IMR-90 (cell line): ENCODE results near the gene SOCS3. TPM values are rescaled to one million over a fixed set of nuclear protein-coding genes. Genes with fewer than 3 reads are reported as not detected.

Source experiments
- ATAC-seq: fragments of 200-7000 bp; cut with Tn5 transposase; 2 replicates; pipeline ENCODE4 v1.9.1; 2020; ENCODE audit warnings: low read depth, mild to moderate bottlenecking, moderate library complexity
- BruUV-seq: library from RNA; stranded (reverse); fragments of 400-500 nt; replicated peaks from 2 replicates; lab custom pipeline; 2021; lab: Mats Ljungman, UMichigan
- CTCF ChIA-PET: fragments of 300-600 bp; formaldehyde crosslinking; extraction: SDS; loops from one replicate; lab custom pipeline; 2021; ENCODE audit warnings: antibody characterized with exemption; lab: Yijun Ruan, JAX
- POLR2A ChIA-PET: fragments of 300-600 bp; sonication (Branson Sonifier 250); formaldehyde crosslinking; loops from one replicate; lab custom pipeline; 2022; ENCODE audit warnings: antibody characterized with exemption; ENCODE audit not compliant: unreplicated experiment; lab: Charles Lee
- DNase-seq: peaks from one replicate; pipeline ENCODE4 v3.0.0; 2013
- H2AFZ ChIP-seq: replicated peaks from 2 replicates; pipeline ENCODE3; 2013; ENCODE audit warnings: low read length, mild to moderate bottlenecking; ENCODE audit not compliant: poor library complexity
- H2AK5ac ChIP-seq: 2 replicates; pipeline ENCODE4 v1.6.1; 2013; ENCODE audit warnings: low read depth, low read length, inconsistent platforms
- H2AK9ac ChIP-seq: replicated peaks from 2 replicates; pipeline ENCODE3; 2013; ENCODE audit warnings: mild to moderate bottlenecking, low read depth, low read length, moderate library complexity; ENCODE audit not compliant: poor library complexity
- H2BK120ac ChIP-seq: 2 replicates; pipeline ENCODE4 v1.6.1; 2013; ENCODE audit warnings: low read depth, low read length, inconsistent platforms
- H2BK15ac ChIP-seq: 3 replicates; pipeline ENCODE4 v1.6.1; 2013; ENCODE audit warnings: low read depth, low read length, inconsistent platforms
- H2BK20ac ChIP-seq: 2 replicates; pipeline ENCODE4 v1.6.1; 2013; ENCODE audit warnings: low read depth, mild to moderate bottlenecking, inconsistent platforms, low read length, moderate library complexity
- H2BK5ac ChIP-seq: 2 replicates; pipeline ENCODE4 v1.6.1; 2013; ENCODE audit warnings: mild to moderate bottlenecking, low read depth, low read length, inconsistent platforms; ENCODE audit not compliant: poor library complexity, severe bottlenecking
- H3K14ac ChIP-seq: replicated peaks from 2 replicates; pipeline ENCODE4 v1.6.1; 2013; ENCODE audit warnings: low read depth, low read length, inconsistent platforms
- H3K18ac ChIP-seq: 2 replicates; pipeline ENCODE4 v1.6.1; 2013; ENCODE audit warnings: low read depth, low read length, control low read depth
- H3K23ac ChIP-seq: 2 replicates; pipeline ENCODE4 v1.6.1; 2013; ENCODE audit warnings: low read depth, low read length, inconsistent platforms
- H3K27ac ChIP-seq: 2 replicates; pipeline ENCODE4 v1.5.1; 2013; ENCODE audit warnings: mild to moderate bottlenecking, control low read depth, low read length; ENCODE audit not compliant: insufficient read depth
- H3K27me3 ChIP-seq: 2 replicates; pipeline ENCODE4 v1.6.1; 2013; ENCODE audit warnings: low read length; ENCODE audit not compliant: control insufficient read depth, insufficient read depth
- H3K36me3 ChIP-seq: 2 replicates; pipeline ENCODE4 v1.6.1; 2013; ENCODE audit warnings: low read length, mixed read lengths; ENCODE audit not compliant: control insufficient read depth, insufficient read depth
- H3K4ac ChIP-seq: 2 replicates; pipeline ENCODE4 v1.6.1; 2013; ENCODE audit warnings: low read depth, low read length, inconsistent platforms
- H3K4me1 ChIP-seq: 2 replicates; pipeline ENCODE4 v1.6.1; 2013; ENCODE audit warnings: low read length, mixed read lengths; ENCODE audit not compliant: control insufficient read depth, insufficient read depth
- H3K4me2 ChIP-seq: 2 replicates; pipeline ENCODE4 v1.6.1; 2013; ENCODE audit warnings: low read depth, mild to moderate bottlenecking, control low read depth, low read length, moderate library complexity
- H3K4me3 ChIP-seq: 2 replicates; pipeline ENCODE4 v1.5.1; 2013; ENCODE audit warnings: low read depth, mild to moderate bottlenecking, control low read depth, low read length, moderate library complexity; ENCODE audit not compliant: insufficient read depth
- H3K56ac ChIP-seq: 2 replicates; pipeline ENCODE4 v1.6.1; 2013; ENCODE audit warnings: low read length, inconsistent platforms; ENCODE audit not compliant: insufficient read depth; ENCODE audit errors: extremely low read depth
- H3K79me1 ChIP-seq, 2 experiments: 2 replicates each; pipeline ENCODE4 v1.6.1; 2013; ENCODE audit warnings: low read length in 2 of 2, inconsistent platforms in 1 of 2, low read depth in 1 of 2
- H3K9ac ChIP-seq: 2 replicates; pipeline ENCODE4 v1.6.1; 2013; ENCODE audit warnings: low read depth, low read length, control low read depth
- H3K9me1 ChIP-seq: 2 replicates; pipeline ENCODE4 v1.6.1; 2013; ENCODE audit warnings: low read length, inconsistent platforms; ENCODE audit not compliant: insufficient read depth
- H3K9me3 ChIP-seq: 2 replicates; pipeline ENCODE4 v1.6.1; 2013; ENCODE audit warnings: low read length; ENCODE audit not compliant: control insufficient read depth, insufficient read depth
- H4K20me1 ChIP-seq: 2 replicates; pipeline ENCODE4 v1.6.1; 2013; ENCODE audit warnings: low read length, inconsistent platforms; ENCODE audit not compliant: insufficient read depth
- H4K5ac ChIP-seq: 2 replicates; pipeline ENCODE4 v1.6.1; 2013; ENCODE audit warnings: mild to moderate bottlenecking, low read depth, low read length, control low read depth
- H4K8ac ChIP-seq, 2 experiments: 2 replicates each; pipeline ENCODE4 v1.6.1; 2013; ENCODE audit warnings: low read depth in 2 of 2, low read length in 2 of 2, control low read depth in 1 of 2, inconsistent platforms in 1 of 2
- H4K91ac ChIP-seq: 2 replicates; pipeline ENCODE4 v1.6.1; 2013; ENCODE audit warnings: low read depth, low read length, inconsistent platforms; ENCODE audit not compliant: insufficient read depth
- BHLHE40 ChIP-seq: fragments of 150-350 bp; IDR thresholded peaks from 2 replicates; pipeline ENCODE4 v1.6.1; 2016; ENCODE audit warnings: mild to moderate bottlenecking, low read depth, low read length
- CEBPB ChIP-seq: IDR thresholded peaks from 2 replicates; pipeline ENCODE4 v1.6.1; 2012; ENCODE audit warnings: low read depth, low read length, improper control_type of control experiment
- CHD1 ChIP-seq: IDR thresholded peaks from 2 replicates; pipeline ENCODE4 v1.6.1; 2012; ENCODE audit warnings: low read depth, low read length, improper control_type of control experiment
- ELK1 ChIP-seq: fragments of 150-350 bp; IDR thresholded peaks from 2 replicates; pipeline ENCODE4 v1.6.1; 2016; ENCODE audit warnings: low read depth, mild to moderate bottlenecking, low read length, moderate library complexity, borderline replicate concordance
- MXI1 ChIP-seq: IDR thresholded peaks from 2 replicates; pipeline ENCODE4 v1.6.1; 2012; ENCODE audit warnings: low read depth, mild to moderate bottlenecking, low read length, moderate library complexity, borderline replicate concordance
- NFE2L2 ChIP-seq: fragments of 150-350 bp; IDR thresholded peaks from 2 replicates; pipeline ENCODE4 v1.6.1; 2016; ENCODE audit warnings: low read depth, mild to moderate bottlenecking, low read length
- RAD21 ChIP-seq: IDR thresholded peaks from 2 replicates; pipeline ENCODE4 v1.6.1; 2012; ENCODE audit warnings: low read length, improper control_type of control experiment
- RCOR1 ChIP-seq: IDR thresholded peaks from 2 replicates; pipeline ENCODE4 v1.6.1; 2012; ENCODE audit warnings: mild to moderate bottlenecking, low read length, improper control_type of control experiment; ENCODE audit not compliant: insufficient replicate concordance
- SMC3 ChIP-seq: fragments of 150-350 bp; IDR thresholded peaks from 2 replicates; pipeline ENCODE4 v1.6.1; 2016; ENCODE audit warnings: low read depth, mild to moderate bottlenecking, antibody characterized with exemption, low read length, moderate library complexity
- whole genome bisulfite sequencing, 2 experiments: methylation state at CpG; one replicate each; pipeline versions ENCODE4 v1.1.5 to v1.1.7; 2013; ENCODE audit warnings: missing lambda C conversion rate in 2 of 2; ENCODE audit not compliant: insufficient read length in 1 of 2; ENCODE audit errors: extremely low coverage in 2 of 2; 5-methylcytosine and 5-hydroxymethylcytosine counted together
- dilution Hi-C: fragments of 300-500 bp; cut with HindIII; formaldehyde crosslinking; loops from one replicate; pipeline ENCODE4 v1.14.3; 2018; ENCODE audit warnings: low sequenced_read_pairs; ENCODE audit not compliant: unreplicated experiment
- in situ Hi-C: fragments of 300-500 bp; cut with MboI; formaldehyde crosslinking; loops from 3 replicates; pipeline ENCODE4 v1.14.3; 2019; ENCODE audit warnings: low sequenced_read_pairs, inconsistent platforms, mixed read lengths
- intact Hi-C: fragments of 100-400 bp; cut with micrococcal nuclease; formaldehyde crosslinking; loops from 2 replicates; pipeline ENCODE4 v1.10.0; 2022
- polyA plus RNA-seq, 3 experiments: library from polyadenylated mRNA; depleted of rRNA; stranded (reverse); fragments of >200 nt; gene quantifications; 2 replicates each; pipeline ENCODE4 v1.2.3, GENCODE V29; 2012; ENCODE audit warnings: low replicate concordance in 1 of 3
- total RNA-seq: library from RNA; depleted of rRNA; stranded (reverse); fragments of >200 nt; gene quantifications from 2 replicates; pipeline ENCODE4 v1.2.3, GENCODE V29; 2012

Gene SOCS3
- total and polyA plus RNA-seq, 2 of the 4 experiments (the other 2 are of a cell fraction), result 19.2 to 19.9 TPM

- Histone ChIP-seq H3K27me3 (no peaks in the 10 kb centered on the region), H3K9me1 (peaks cover 38% of the 10 kb centered on the region), H3K9ac (no peak overlapping the region), H3K23ac (0 out of 2 replicates have a peak overlapping the region, but pooled peaks have one; percentile 4), H3K18ac (no peak overlapping the region), H2BK5ac (no peak overlapping the region), H2BK20ac (no peak overlapping the region), H3K14ac (no peak overlapping the region), H3K79me1 (peaks cover 52 to 90% of the 10 kb centered on the region in 2 experiments), H3K4me3 (no peak overlapping the region), H3K4ac (no peak overlapping the region), H4K91ac (no peak overlapping the region), H2AK5ac (no peak overlapping the region), H2BK120ac (no peak overlapping the region), H3K4me1 (peaks cover 12% of the 10 kb centered on the region; the same call in 1 of the 2 replicates), H2AK9ac (no peak overlapping the region), H2AFZ (no peak overlapping the region), H4K5ac (no peak overlapping the region), H2BK15ac (no peak overlapping the region), H3K9me3 (no peaks in the 10 kb centered on the region), H3K36me3 (peaks cover 69% of the 10 kb centered on the region), H3K4me2 (no peak overlapping the region), H4K8ac (no peak overlapping the region), H3K56ac (no peak overlapping the region), H3K27ac (no peak overlapping the region), H4K20me1 (peaks cover 31% of the 10 kb centered on the region)
- ATAC-seq, result no peak
- CTCF ChIA-PET, result interaction anchor here (1.4 kb wide), 1 partner anchor 10 kb away, joined by 3 read pairs; no protein-coding TSS in a partner anchor
- in situ Hi-C loops, result no loop called here
- intact Hi-C loops, result no loop called here
- POLR2A ChIA-PET, result no interaction called here
- no peak for TF ChIP-seq RAD21
- no peak for TF ChIP-seq RCOR1
- TF ChIP-seq BHLHE40, result no peak
- TF ChIP-seq ELK1, result no peak
- no peak for TF ChIP-seq CEBPB
- TF ChIP-seq NFE2L2, result no peak
- no peak for TF ChIP-seq CHD1
- TF ChIP-seq MXI1, result no peak
- no peak for TF ChIP-seq SMC3
- DNase-seq, result no peak
- 80% methylated on average over 1 of the region's 3 CpGs; no CpG with 5 or more reads in 1 of the 2 experiments for WGBS, 2 experiments
- dilution Hi-C loops, result no loop called here
- BruUV-seq, result no TSS peak
Observed at GRCh38 chr17:78398390-78398789, 38.5 kb upstream of the SOCS3 start.
